Peyer's patch (tissue), 4 donors: ENCODE data around the gene KCNN4.

Source experiments
- CTCF ChIP-seq, 6 experiments: fragments of 450-650 bp in 4 of 6; fragments of 200-600 bp in 2 of 6; sonication (generic) in 1 of 6; IDR thresholded peaks; one replicate each; pipeline ENCODE4 v1.5.1; 2017 to 2019; ENCODE audit warnings: antibody characterized with exemption in 6 of 6, mild to moderate bottlenecking in 3 of 6, moderate library complexity in 1 of 6
- POLR2A ChIP-seq, 2 donors: fragments of 450-650 bp; IDR thresholded peaks; one replicate each; pipeline ENCODE4 v1.5.1; 2017; ENCODE audit warnings: antibody characterized with exemption in 2 of 2, mild to moderate bottlenecking in 2 of 2, moderate library complexity in 2 of 2

- TF ChIP-seq CTCF (IDR thresholded peaks at IDR 0.05) = no peak
- no peak for TF ChIP-seq POLR2A (IDR thresholded peaks at IDR 0.05)
These were observed 17.3 kb upstream of the KCNN4 start for GRCh38 chr19:43798026-43798545.
